ENCODE results near the gene OSBPL6.

OSBPL6 gene

GRCh38 chr2:178263159-178263860 is 69.0 kb downstream of the OSBPL6 start:
- Histone ChIP-seq H3K27ac (ENCODE audit: low read length) (no peak overlapping the region), H3K27me3 (ENCODE audit: low read depth, low read length) (no peaks in the 10 kb centered on the region), H3K4me1 (ENCODE audit: control insufficient read depth in 1 of 2, insufficient read depth in 2 of 2, low read length in 2 of 2) (no peaks in the 10 kb centered on the region), H3K4me3 (ENCODE audit: low read depth in 1 of 2, low read length in 2 of 2) (no peak overlapping the region), H3K36me3 (ENCODE audit: control insufficient read depth in 1 of 2, insufficient read depth in 2 of 2, low read length in 2 of 2) (no peaks in the 10 kb centered on the region), H3K9me3 (ENCODE audit: control insufficient read depth in 1 of 2, low read length in 2 of 2) (no peaks in the 10 kb centered on the region)

GRCh38 chr2:178264211-178264610 is 69.9 kb downstream of the OSBPL6 start:
- Histone ChIP-seq H3K4me1 (ENCODE audit: control insufficient read depth in 1 of 2, insufficient read depth in 2 of 2, low read length in 2 of 2) (no peaks in the 10 kb centered on the region), H3K9me3 (ENCODE audit: control insufficient read depth in 1 of 2, low read length in 2 of 2) (no peaks in the 10 kb centered on the region), H3K27me3 (ENCODE audit: low read depth, low read length) (no peaks in the 10 kb centered on the region), H3K27ac (ENCODE audit: low read length) (no peak overlapping the region), H3K4me3 (ENCODE audit: low read depth in 1 of 2, low read length in 2 of 2) (no peak overlapping the region), H3K36me3 (ENCODE audit: control insufficient read depth in 1 of 2, insufficient read depth in 2 of 2, low read length in 2 of 2) (no peaks in the 10 kb centered on the region)

- Histone ChIP-seq H3K36me3 (ENCODE audit: control insufficient read depth in 1 of 2, insufficient read depth in 2 of 2, low read length in 2 of 2) (no peaks in the 10 kb centered on the region), H3K4me3 (ENCODE audit: low read depth in 1 of 2, low read length in 2 of 2) (no peak overlapping the region), H3K9me3 (ENCODE audit: control insufficient read depth in 1 of 2, low read length in 2 of 2) (no peaks in the 10 kb centered on the region), H3K4me1 (ENCODE audit: control insufficient read depth in 1 of 2, insufficient read depth in 2 of 2, low read length in 2 of 2) (no peaks in the 10 kb centered on the region), H3K27me3 (ENCODE audit: low read depth, low read length) (no peaks in the 10 kb centered on the region), H3K27ac (ENCODE audit: low read length) (no peak overlapping the region)
These were observed 71.5 kb downstream of the OSBPL6 start for GRCh38 chr2:178265851-178266250.

- H3K9me3 ChIP-seq (ENCODE audit: control insufficient read depth in 1 of 2, low read length in 2 of 2): no peaks in the 10 kb centered on the region
- H3K4me3 ChIP-seq (ENCODE audit: low read depth in 1 of 2, low read length in 2 of 2): no peak overlapping the region
- no peaks in the 10 kb centered on the region for H3K36me3 ChIP-seq (ENCODE audit: control insufficient read depth in 1 of 2, insufficient read depth in 2 of 2, low read length in 2 of 2)
- no peaks in the 10 kb centered on the region for H3K4me1 ChIP-seq (ENCODE audit: control insufficient read depth in 1 of 2, insufficient read depth in 2 of 2, low read length in 2 of 2)
- H3K27ac ChIP-seq (ENCODE audit: low read length): no peak overlapping the region
- no peaks in the 10 kb centered on the region for H3K27me3 ChIP-seq (ENCODE audit: low read depth, low read length)
These were observed 72.1 kb downstream of the OSBPL6 start for GRCh38 chr2:178266445-178266844.

GRCh38 chr2:178267660-178268059 is 73.3 kb downstream of the OSBPL6 start:
- Histone ChIP-seq H3K27ac (ENCODE audit: low read length) (no peak overlapping the region), H3K4me1 (ENCODE audit: control insufficient read depth in 1 of 2, insufficient read depth in 2 of 2, low read length in 2 of 2) (peaks cover 0 to 7% of the 10 kb centered on the region in 2 donors), H3K4me3 (ENCODE audit: low read depth in 1 of 2, low read length in 2 of 2) (no peak overlapping the region), H3K36me3 (ENCODE audit: control insufficient read depth in 1 of 2, insufficient read depth in 2 of 2, low read length in 2 of 2) (no peaks in the 10 kb centered on the region), H3K9me3 (ENCODE audit: control insufficient read depth in 1 of 2, low read length in 2 of 2) (no peaks in the 10 kb centered on the region), H3K27me3 (ENCODE audit: low read depth, low read length) (no peaks in the 10 kb centered on the region)

GRCh38 chr2:178268435-178268834 is 74.1 kb downstream of the OSBPL6 start:
- Histone ChIP-seq H3K27ac (ENCODE audit: low read length) (no peak overlapping the region), H3K4me3 (ENCODE audit: low read depth in 1 of 2, low read length in 2 of 2) (no peak overlapping the region), H3K27me3 (ENCODE audit: low read depth, low read length) (no peaks in the 10 kb centered on the region), H3K36me3 (ENCODE audit: control insufficient read depth in 1 of 2, insufficient read depth in 2 of 2, low read length in 2 of 2) (no peaks in the 10 kb centered on the region), H3K9me3 (ENCODE audit: control insufficient read depth in 1 of 2, low read length in 2 of 2) (no peaks in the 10 kb centered on the region), H3K4me1 (ENCODE audit: control insufficient read depth in 1 of 2, insufficient read depth in 2 of 2, low read length in 2 of 2) (peaks cover 0 to 10% of the 10 kb centered on the region in 2 donors)

GRCh38 chr2:178269438-178270224 is 75.3 kb downstream of the OSBPL6 start:
- H3K36me3 ChIP-seq (ENCODE audit: control insufficient read depth in 1 of 2, insufficient read depth in 2 of 2, low read length in 2 of 2): no peaks in the 10 kb centered on the region
- no peaks in the 10 kb centered on the region for H3K27me3 ChIP-seq (ENCODE audit: low read depth, low read length)
- H3K4me3 ChIP-seq (ENCODE audit: low read depth in 1 of 2, low read length in 2 of 2): no peak overlapping the region
- no peak overlapping the region for H3K27ac ChIP-seq (ENCODE audit: low read length)
- H3K4me1 ChIP-seq (ENCODE audit: control insufficient read depth in 1 of 2, insufficient read depth in 2 of 2, low read length in 2 of 2): peaks cover 0 to 13% of the 10 kb centered on the region in 2 donors
- H3K9me3 ChIP-seq (ENCODE audit: control insufficient read depth in 1 of 2, low read length in 2 of 2): no peaks in the 10 kb centered on the region

GRCh38 chr2:178270338-178270737 is 76.0 kb downstream of the OSBPL6 start:
- no peak overlapping the region for H3K4me3 ChIP-seq (ENCODE audit: low read depth in 1 of 2, low read length in 2 of 2)

GRCh38 chr2:178271094-178271493 is 76.8 kb downstream of the OSBPL6 start:
- Histone ChIP-seq H3K9me3 (ENCODE audit: control insufficient read depth in 1 of 2, low read length in 2 of 2) (no peaks in the 10 kb centered on the region), H3K4me3 (ENCODE audit: low read depth in 1 of 2, low read length in 2 of 2) (no peak overlapping the region), H3K27ac (ENCODE audit: low read length) (no peak overlapping the region), H3K27me3 (ENCODE audit: low read depth, low read length) (no peaks in the 10 kb centered on the region), H3K4me1 (ENCODE audit: control insufficient read depth in 1 of 2, insufficient read depth in 2 of 2, low read length in 2 of 2) (peaks cover 0 to 13% of the 10 kb centered on the region in 2 donors), H3K36me3 (ENCODE audit: control insufficient read depth in 1 of 2, insufficient read depth in 2 of 2, low read length in 2 of 2) (no peaks in the 10 kb centered on the region)

More at GRCh38 chr2:178270338-178270737, 76.0 kb downstream of the OSBPL6 start:
- H3K27ac ChIP-seq (ENCODE audit: low read length): no peak overlapping the region
- H3K36me3 ChIP-seq (ENCODE audit: control insufficient read depth in 1 of 2, insufficient read depth in 2 of 2, low read length in 2 of 2): no peaks in the 10 kb centered on the region
- peaks cover 0 to 13% of the 10 kb centered on the region in 2 donors for H3K4me1 ChIP-seq (ENCODE audit: control insufficient read depth in 1 of 2, insufficient read depth in 2 of 2, low read length in 2 of 2)
- H3K27me3 ChIP-seq (ENCODE audit: low read depth, low read length): no peaks in the 10 kb centered on the region
- no peaks in the 10 kb centered on the region for H3K9me3 ChIP-seq (ENCODE audit: control insufficient read depth in 1 of 2, low read length in 2 of 2)

- H3K4me3 ChIP-seq (ENCODE audit: low read depth in 1 of 2, low read length in 2 of 2): no peak overlapping the region
- H3K36me3 ChIP-seq (ENCODE audit: control insufficient read depth in 1 of 2, insufficient read depth in 2 of 2, low read length in 2 of 2): no peaks in the 10 kb centered on the region
- peaks cover 0 to 13% of the 10 kb centered on the region in 2 donors for H3K4me1 ChIP-seq (ENCODE audit: control insufficient read depth in 1 of 2, insufficient read depth in 2 of 2, low read length in 2 of 2)
- H3K27me3 ChIP-seq (ENCODE audit: low read depth, low read length): no peaks in the 10 kb centered on the region
- H3K9me3 ChIP-seq (ENCODE audit: control insufficient read depth in 1 of 2, low read length in 2 of 2): no peaks in the 10 kb centered on the region
- no peak overlapping the region for H3K27ac ChIP-seq (ENCODE audit: low read length)
These were observed 77.5 kb downstream of the OSBPL6 start for GRCh38 chr2:178271629-178272333.

GRCh38 chr2:178273787-178274360 is 79.6 kb downstream of the OSBPL6 start:
- Histone ChIP-seq H3K27ac (ENCODE audit: low read length) (no peak overlapping the region), H3K27me3 (ENCODE audit: low read depth, low read length) (no peaks in the 10 kb centered on the region), H3K9me3 (ENCODE audit: control insufficient read depth in 1 of 2, low read length in 2 of 2) (no peaks in the 10 kb centered on the region), H3K4me3 (ENCODE audit: low read depth in 1 of 2, low read length in 2 of 2) (no peak overlapping the region), H3K36me3 (ENCODE audit: control insufficient read depth in 1 of 2, insufficient read depth in 2 of 2, low read length in 2 of 2) (no peaks in the 10 kb centered on the region), H3K4me1 (ENCODE audit: control insufficient read depth in 1 of 2, insufficient read depth in 2 of 2, low read length in 2 of 2) (peaks cover 2 to 13% of the 10 kb centered on the region in 2 donors)

Data from muscle layer of duodenum (tissue), 2 donors.